ENCODE results near the gene CLK3. TPM values are rescaled to one million over a fixed set of nuclear protein-coding genes. Genes with fewer than 3 reads are reported as not detected.

The CLK3 gene
- total RNA-seq, 1 experiment from 2014 or later = 70.7 TPM

GRCh38 chr15:74613953-74614743, 1.5 kb upstream of the CLK3 start:
- TF ChIP-seq, protein P1, sequence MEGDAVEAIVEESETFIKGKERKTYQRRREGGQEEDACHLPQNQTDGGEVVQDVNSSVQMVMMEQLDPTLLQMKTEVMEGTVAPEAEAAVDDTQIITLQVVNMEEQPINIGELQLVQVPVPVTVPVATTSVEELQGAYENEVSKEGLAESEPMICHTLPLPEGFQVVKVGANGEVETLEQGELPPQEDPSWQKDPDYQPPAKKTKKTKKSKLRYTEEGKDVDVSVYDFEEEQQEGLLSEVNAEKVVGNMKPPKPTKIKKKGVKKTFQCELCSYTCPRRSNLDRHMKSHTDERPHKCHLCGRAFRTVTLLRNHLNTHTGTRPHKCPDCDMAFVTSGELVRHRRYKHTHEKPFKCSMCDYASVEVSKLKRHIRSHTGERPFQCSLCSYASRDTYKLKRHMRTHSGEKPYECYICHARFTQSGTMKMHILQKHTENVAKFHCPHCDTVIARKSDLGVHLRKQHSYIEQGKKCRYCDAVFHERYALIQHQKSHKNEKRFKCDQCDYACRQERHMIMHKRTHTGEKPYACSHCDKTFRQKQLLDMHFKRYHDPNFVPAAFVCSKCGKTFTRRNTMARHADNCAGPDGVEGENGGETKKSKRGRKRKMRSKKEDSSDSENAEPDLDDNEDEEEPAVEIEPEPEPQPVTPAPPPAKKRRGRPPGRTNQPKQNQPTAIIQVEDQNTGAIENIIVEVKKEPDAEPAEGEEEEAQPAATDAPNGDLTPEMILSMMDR (conservative IDR thresholded peaks at IDR 0.05) = no peak
- no peak for TF ChIP-seq EZH2 (IDR thresholded peaks at IDR 0.05; ENCODE audit: low read depth)
- H3K4me2 ChIP-seq = peak overlapping the region; percentile 84
- BruUV-seq (replicated peaks) = no TSS peak
- H2AFZ ChIP-seq = peak overlapping the region; percentile 97
- H3K27ac ChIP-seq = no peak overlapping the region
- peaks cover 11% of the 10 kb centered on the region for H3K27me3 ChIP-seq (ENCODE audit: insufficient read depth, low read depth)
- intact Hi-C loops (cut with micrococcal nuclease; ENCODE audit: unreplicated experiment) = loop anchor here (1.0 to 2.0 kb wide), 2 partner anchors 26 to 73 kb away; partner anchors contain the start of gene ARID3B
- ChIA-PET POLR2A (ENCODE audit: unreplicated experiment) (interaction anchor here (0.6 kb wide), 2 partner anchors 68 to 90 kb away, joined by 4 to 5 read pairs; no protein-coding TSS in a partner anchor), CTCF (interaction anchor here (0.5 kb wide), 1 partner anchor 122 kb away, joined by 10 read pairs; no protein-coding TSS in a partner anchor)
- peak in 1 of 2 experiments; percentile 56 for DNase-seq
- peaks cover 27% of the 10 kb centered on the region for H3F3A ChIP-seq (ENCODE audit: insufficient read depth, low read depth)
- no peaks in the 10 kb centered on the region for H3K9me3 ChIP-seq (ENCODE audit: insufficient read depth, low read depth)
- H3K4me1 ChIP-seq (replicated peaks; ENCODE audit: insufficient read depth) = peaks cover 18% of the 10 kb centered on the region
- no peaks in the 10 kb centered on the region for H3K9me2 ChIP-seq (ENCODE audit: insufficient read depth)
- H3K4me3 ChIP-seq = peak overlapping the region; percentile 87
- no peaks in the 10 kb centered on the region for H3K36me3 ChIP-seq (ENCODE audit: low read depth)
- peaks cover 35% of the 10 kb centered on the region for H3K79me2 ChIP-seq (ENCODE audit: low read depth)
- peaks cover 27% of the 10 kb centered on the region for H4K20me1 ChIP-seq (ENCODE audit: insufficient read depth)

DNA sequence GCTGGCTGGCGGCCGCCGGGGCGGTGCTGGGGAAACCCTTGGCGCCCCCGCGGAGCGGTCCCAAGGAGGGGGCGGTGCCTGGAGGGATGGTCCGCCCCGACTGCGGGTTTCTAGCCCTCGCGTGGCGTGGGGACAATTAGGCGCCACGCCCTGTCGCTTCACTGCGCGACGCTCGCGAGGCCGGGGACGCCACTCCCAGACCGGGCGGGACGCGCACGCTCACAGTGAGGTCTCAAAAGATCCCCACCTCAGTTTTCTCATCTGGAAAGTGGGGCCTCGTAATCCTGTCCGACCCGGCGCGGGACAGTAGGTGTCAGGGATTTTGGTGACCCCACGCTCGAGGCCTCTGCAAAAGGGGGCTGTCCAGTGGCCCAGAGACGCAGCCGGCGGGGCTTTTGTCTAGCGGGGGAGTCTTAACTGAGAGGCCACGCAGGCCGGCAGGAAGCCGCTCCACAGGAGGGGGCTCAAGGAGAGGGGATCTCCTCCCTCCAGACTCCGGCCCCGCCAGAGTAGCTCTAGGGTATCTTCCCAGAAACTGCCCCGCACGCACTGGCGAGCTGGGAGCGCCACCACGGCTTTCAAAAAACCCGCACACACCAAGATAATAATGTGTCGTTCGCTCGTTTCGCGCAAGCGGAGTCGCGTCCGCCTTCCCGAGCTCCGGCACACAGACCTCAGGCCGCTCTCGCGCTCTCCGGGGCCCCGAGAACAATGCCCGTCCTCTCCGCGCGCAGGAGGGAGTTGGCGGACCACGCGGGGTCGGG, 710 bp upstream of the CLK3 start:
- H3K27ac ChIP-seq = peak overlapping the region; percentile 69
- peak overlapping the region; percentile 87 for H3K4me3 ChIP-seq
- H3K4me2 ChIP-seq = peak overlapping the region; percentile 84
- H3K4me1 ChIP-seq (replicated peaks; ENCODE audit: insufficient read depth) = peaks cover 18% of the 10 kb centered on the region
- no peaks in the 10 kb centered on the region; the same call in 1 of the 2 replicates for H3K36me3 ChIP-seq (ENCODE audit: low read depth)
- peaks cover 43% of the 10 kb centered on the region for H3K79me2 ChIP-seq (ENCODE audit: low read depth)
- peaks cover 35% of the 10 kb centered on the region for H4K20me1 ChIP-seq (ENCODE audit: insufficient read depth)
- peaks cover 27% of the 10 kb centered on the region for H3F3A ChIP-seq (ENCODE audit: insufficient read depth, low read depth)
- no peaks in the 10 kb centered on the region for H3K9me3 ChIP-seq (ENCODE audit: insufficient read depth, low read depth)
- H2AFZ ChIP-seq = peak overlapping the region; percentile 97
- no peaks in the 10 kb centered on the region for H3K9me2 ChIP-seq (ENCODE audit: insufficient read depth)
- H3K27me3 ChIP-seq (ENCODE audit: insufficient read depth, low read depth) = 0 out of 2 replicates have a peak, but pooled peaks cover 4% of the 10 kb centered on the region
- POLR2A ChIA-PET (ENCODE audit: unreplicated experiment) = interaction anchor here (0.6 kb wide), 3 partner anchors 69 to 400 kb away, joined by 3 to 5 read pairs (median 4); no protein-coding TSS in a partner anchor
- intact Hi-C loops (cut with micrococcal nuclease; ENCODE audit: unreplicated experiment) = loop anchor here (1.0 to 5.0 kb wide), 4 partner anchors 27 to 238 kb away; partner anchors contain the start of genes ARID3B and UBL7
- CTCF ChIA-PET = interaction anchor here (0.6 kb wide), 1 partner anchor 17 kb away, joined by 4 read pairs; no protein-coding TSS in a partner anchor
- BruUV-seq (replicated peaks) = TSS peak; percentile 70
- peak in 1 of 2 experiments; percentile 85 for DNase-seq
- TF ChIP-seq, protein P1 (conservative IDR thresholded peaks at IDR 0.05) = no peak
- TF ChIP-seq EZH2 (IDR thresholded peaks at IDR 0.05; ENCODE audit: low read depth) = no peak
